Liver (tissue), 3 donors: ENCODE data around the gene LRRC63.

Experiments used
- ATF3 ChIP-seq: IDR thresholded peaks from 2 replicates; pipeline ENCODE4 v1.6.1; 2016; ENCODE audit warnings: antibody characterized with exemption
- CTCF ChIP-seq: fragments of 150-350 bp; IDR thresholded peaks from 2 replicates; pipeline ENCODE4 v1.5.1; 2017; ENCODE audit warnings: improper control_type of control experiment, low read depth, low read length; ENCODE audit not compliant: missing input control
- GABPA ChIP-seq, 2 donors: IDR thresholded peaks in 1 of 2; conservative IDR thresholded peaks in 1 of 2; 2 replicates each; pipeline ENCODE4 v1.6.1; 2016; ENCODE audit warnings: antibody characterized with exemption in 2 of 2, mild to moderate bottlenecking in 1 of 2, moderate library complexity in 1 of 2
- MAX ChIP-seq: IDR thresholded peaks from 2 replicates; pipeline ENCODE4 v1.6.1; 2016; ENCODE audit warnings: antibody characterized with exemption
- RAD21 ChIP-seq, 2 donors: IDR thresholded peaks; 2 replicates each; pipeline ENCODE4 v1.6.1; 2016; ENCODE audit warnings: antibody characterized with exemption in 2 of 2, mild to moderate bottlenecking in 2 of 2
- REST ChIP-seq: IDR thresholded peaks from 2 replicates; pipeline ENCODE4 v1.6.1; 2016; ENCODE audit warnings: antibody characterized with exemption, mild to moderate bottlenecking
- SP1 ChIP-seq: IDR thresholded peaks from 2 replicates; pipeline ENCODE4 v1.6.1; 2018; ENCODE audit warnings: antibody characterized with exemption, mild to moderate bottlenecking
- YY1 ChIP-seq: IDR thresholded peaks from 2 replicates; pipeline ENCODE4 v1.6.1; 2016; ENCODE audit warnings: antibody characterized with exemption, mild to moderate bottlenecking
- donor health status: healthy.
- donor health status: healthy.

- TF ChIP-seq CTCF: no peak
- TF ChIP-seq SP1: no peak
- TF ChIP-seq MAX: no peak
- TF ChIP-seq ATF3: no peak
- no peak for TF ChIP-seq RAD21 (IDR thresholded peaks at IDR 0.05)
- TF ChIP-seq GABPA (IDR thresholded peaks at IDR 0.05 in 1 of 2, conservative IDR thresholded peaks at IDR 0.05 in 1 of 2): no peak
- TF ChIP-seq YY1: no peak
- TF ChIP-seq REST: no peak
Measured at GRCh38 chr13:46166947-46167610, 44.6 kb upstream of the LRRC63 start.
